Loucy (cell line): ENCODE measurements around the gene FOXK2.

Source experiments
- CTCF ChIP-seq: fragments of 200-600 bp; sonication (generic); conservative IDR thresholded peaks from 2 replicates; pipeline ENCODE4 v1.5.1; 2014; ENCODE audit warnings: mild to moderate bottlenecking, antibody characterized with exemption, low read length
- EZH2phosphoT487 ChIP-seq: fragments of 200-600 bp; IDR thresholded peaks from 2 replicates; pipeline ENCODE4 v1.6.1; 2018; ENCODE audit warnings: antibody characterized with exemption, mild to moderate bottlenecking, moderate library complexity, borderline replicate concordance

DNA sequence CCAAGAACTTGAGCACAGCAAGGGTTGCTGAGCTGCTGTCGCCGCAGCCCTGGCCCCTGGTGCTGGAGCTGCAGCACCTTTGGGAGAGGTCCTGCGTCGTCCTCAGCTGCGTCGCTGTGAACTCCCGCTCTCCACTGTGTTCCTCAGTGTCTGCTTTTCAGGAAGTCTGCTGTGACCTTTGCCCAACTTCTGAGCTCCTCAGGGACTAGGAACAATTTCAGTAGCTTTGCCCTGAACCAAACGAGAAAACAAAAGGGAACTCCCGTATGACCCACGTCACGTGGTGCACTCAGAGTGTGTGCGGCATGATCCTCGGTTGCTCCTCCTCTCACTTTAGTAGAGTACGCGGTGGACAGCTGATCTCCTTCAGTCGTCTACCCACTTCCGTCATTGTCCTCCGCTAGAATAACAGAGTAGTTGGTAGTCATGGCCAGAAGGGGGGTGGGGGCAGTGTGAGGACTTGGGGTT, 84.5 kb downstream of the FOXK2 start:
- TF ChIP-seq CTCF (no peak), EZH2phosphoT487 (no peak)
